GM21825 (cell line): ENCODE results near the gene ACOX2.
A peak's percentile ranks its signal among the peaks of the same experiment; 100 is the strongest.

Experiments
- ATAC-seq: cut with Tn5 transposase; IDR thresholded peaks from one replicate; pipeline ENCODE4 v1.9.1; 2021; ENCODE audit warnings: mild to moderate bottlenecking, moderate library complexity; ENCODE audit not compliant: unreplicated experiment

ACOX2 gene

GRCh38 chr3:58514405-58514804 is 22.6 kb downstream of the ACOX2 start:
- no peak for ATAC-seq

GRCh38 chr3:58508437-58508836 is 28.6 kb downstream of the ACOX2 start:
- ATAC-seq, result no peak

- ATAC-seq, result no peak
Measured at GRCh38 chr3:58507356-58508078, 29.5 kb downstream of the ACOX2 start.

DNA sequence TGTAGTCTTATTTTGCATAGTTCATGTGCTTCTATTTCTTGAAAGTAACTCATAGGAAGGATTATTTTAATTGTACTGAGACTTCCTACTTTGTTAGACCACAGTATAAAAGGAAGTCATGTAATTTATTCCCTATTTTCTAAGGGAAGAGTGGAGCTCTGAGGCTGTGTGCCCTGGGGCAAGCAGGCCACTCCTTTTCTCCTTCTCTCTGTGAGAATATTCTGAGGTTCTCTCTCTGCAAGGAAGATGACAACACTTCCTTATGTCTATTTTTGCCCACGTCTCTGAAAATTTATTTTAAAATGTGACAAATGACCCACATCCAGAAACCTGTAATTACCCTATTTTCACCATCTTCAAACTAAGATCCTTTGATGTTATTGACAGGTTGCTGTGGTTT is 34.1 kb downstream of the ACOX2 start:
- no peak for ATAC-seq

DNA sequence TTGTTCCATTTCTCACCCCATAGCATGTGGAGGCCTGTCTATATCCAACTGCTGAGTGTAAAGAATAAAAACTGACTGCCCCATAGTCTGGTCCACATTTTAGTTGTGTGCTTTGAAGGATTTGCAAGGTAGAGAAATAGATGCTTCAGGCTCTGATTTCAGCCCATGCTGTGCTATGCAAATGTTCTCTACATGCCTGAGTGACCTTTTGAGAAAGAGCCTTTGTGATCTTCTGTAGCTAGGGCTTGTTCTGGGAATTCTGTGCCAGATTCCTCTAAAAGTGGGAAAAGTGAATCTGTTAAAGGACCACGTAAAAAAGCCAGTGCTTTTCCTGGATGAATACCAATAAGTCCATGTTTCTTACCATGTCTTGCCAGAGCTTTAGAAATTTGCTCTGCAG is 39.9 kb downstream of the ACOX2 start:
- ATAC-seq, result no peak

- no peak for ATAC-seq
Measured at GRCh38 chr3:58496206-58496857, 40.7 kb downstream of the ACOX2 start.

GRCh38 chr3:58495101-58495500 is 41.9 kb downstream of the ACOX2 start:
- no peak for ATAC-seq

DNA sequence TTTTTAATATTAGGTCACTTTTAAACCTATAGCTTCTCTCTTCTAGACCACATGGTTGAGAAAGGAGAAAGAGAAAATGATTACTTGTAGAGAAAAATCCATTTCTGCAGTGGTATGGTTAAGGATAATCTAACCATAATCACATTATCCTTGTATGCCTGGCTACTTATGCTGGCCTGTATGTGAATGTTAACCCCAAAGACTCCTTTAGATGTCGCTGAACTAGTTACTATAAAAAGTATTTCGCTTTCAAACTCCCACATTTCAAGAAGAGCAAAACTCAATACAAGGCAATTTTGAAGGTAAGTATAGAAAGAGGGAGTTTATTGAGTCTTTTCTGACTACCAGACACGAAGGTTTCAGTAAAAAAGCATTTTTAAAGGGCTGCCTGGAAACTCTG is 42.9 kb downstream of the ACOX2 start:
- ATAC-seq, result no peak

- ATAC-seq, result peak; percentile 9
Measured at GRCh38 chr3:58492494-58492905, 44.5 kb downstream of the ACOX2 start.

DNA sequence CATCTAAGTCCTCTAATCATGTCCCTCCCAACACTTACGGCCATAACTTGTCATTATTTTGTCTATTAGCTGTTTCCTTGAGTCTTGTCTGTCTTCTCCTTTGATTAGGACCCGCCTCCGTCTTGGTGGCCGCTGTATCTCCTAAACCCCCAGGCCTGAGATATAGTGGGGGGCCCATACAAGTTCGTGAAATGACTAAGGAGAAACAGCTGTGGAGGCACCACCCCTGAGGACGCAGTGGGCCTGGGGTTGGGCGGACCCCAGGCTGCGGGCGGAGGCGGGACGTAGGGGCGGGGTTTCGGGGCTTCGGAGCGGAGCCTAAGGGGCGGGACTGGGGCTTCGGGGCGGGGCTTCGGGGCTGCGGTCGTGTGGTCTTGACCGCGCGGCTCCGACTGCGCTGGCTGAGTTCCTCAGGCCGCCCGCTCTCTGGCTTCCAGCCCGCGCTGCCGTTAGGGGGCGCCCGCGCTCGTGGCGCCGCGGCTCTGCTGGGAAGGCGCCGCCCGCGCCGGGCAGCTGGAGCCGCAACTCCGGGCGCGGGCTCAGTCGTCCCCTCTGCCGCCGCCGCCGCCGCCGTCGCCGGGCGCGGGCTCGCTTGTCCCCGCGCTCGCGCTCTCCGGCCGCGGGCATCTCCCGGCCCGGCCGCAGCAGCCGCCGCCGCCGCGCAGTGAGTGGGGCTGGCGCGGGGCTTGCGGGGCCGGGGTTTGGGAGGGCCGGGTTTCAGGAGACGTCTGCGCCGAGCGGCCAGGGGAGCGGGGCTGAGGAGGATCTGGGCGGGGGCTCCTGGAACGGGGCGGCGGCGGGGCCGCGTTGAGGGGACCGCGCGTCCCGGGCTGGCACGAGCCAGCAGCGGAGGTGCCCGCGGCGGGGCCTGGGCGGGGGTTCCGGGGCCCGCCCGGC is 45.2 kb downstream of the ACOX2 start, which contains the start of gene KCTD6:
Gene KCTD6 (plus strand): TSS at position 591 of the 897 bp plus-strand sequence. CDS start 6,660 bp downstream, outside the sequence.
- peak; percentile 94 for ATAC-seq

DNA sequence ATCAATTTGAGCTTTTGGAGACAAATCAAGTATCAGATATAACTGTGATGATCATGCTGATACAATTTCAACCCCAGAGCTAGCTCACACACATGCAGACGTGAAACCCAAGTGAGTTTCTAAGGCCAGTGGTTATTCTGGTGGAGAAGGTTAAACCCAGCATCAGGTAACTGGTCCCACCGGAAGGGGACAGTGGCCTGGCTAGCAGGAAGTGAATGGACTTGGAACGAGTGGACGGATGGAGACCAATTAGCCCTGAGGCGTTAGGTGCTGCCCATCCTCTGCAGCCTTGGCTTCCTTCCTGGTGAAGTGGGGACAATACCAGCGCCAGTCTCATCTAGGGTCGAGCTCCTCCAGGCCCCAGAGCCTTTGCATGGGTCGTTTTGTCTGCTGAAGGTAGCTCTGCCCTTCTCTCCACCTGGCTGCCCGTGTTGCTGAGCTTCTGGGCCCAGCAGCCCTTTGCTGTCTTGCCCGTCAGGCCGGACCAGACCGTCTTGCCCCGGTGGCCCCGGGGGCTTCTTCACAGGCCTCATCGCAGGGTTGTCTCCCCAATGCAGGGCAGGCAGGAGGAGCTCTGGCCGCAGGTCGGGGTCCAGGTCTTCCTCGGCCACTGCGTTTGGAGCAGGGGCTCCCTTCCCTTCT is 46.0 kb downstream of the ACOX2 start:
- ATAC-seq, result no peak

- no peak for ATAC-seq
Measured at GRCh38 chr3:58488967-58489366, 48.0 kb downstream of the ACOX2 start.

DNA sequence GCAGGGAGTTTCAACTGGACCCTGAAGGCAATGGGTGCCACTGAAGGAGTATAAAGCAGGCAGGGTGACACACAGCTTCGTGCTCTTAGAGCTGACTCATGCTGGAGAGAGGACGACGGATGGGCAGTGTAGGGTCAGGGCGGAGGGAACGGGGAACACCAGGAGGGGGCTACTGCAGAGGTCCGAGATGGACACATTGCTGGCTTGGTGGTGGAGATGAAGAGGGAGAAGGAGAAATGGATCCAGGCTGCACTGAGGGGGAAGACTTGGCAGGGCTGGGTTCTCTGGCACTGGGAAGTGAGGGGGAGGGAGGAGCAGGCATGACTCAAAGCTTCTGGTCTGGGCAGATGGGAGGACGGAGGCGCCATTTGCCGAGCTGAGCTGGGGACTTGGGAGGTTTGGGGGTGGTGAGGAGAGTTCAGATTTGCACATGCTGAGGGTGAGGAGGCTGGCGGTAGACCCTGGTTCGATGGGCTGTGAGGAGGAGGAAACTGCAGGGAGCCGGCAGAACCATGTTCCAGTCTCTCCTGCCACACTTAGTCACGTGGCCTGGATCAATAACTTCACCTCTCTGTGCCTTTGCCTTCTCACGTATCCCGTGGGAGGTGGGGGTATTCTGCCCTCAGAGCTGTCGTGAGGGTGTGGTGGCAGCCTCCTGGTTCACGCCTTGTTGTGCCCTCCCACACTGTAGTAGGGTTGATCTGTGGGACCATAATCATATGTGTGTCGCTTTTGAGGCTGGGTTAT is 49.7 kb downstream of the ACOX2 start:
- no peak for ATAC-seq

GRCh38 chr3:58485801-58486435 is 51.1 kb downstream of the ACOX2 start:
- no peak for ATAC-seq

DNA sequence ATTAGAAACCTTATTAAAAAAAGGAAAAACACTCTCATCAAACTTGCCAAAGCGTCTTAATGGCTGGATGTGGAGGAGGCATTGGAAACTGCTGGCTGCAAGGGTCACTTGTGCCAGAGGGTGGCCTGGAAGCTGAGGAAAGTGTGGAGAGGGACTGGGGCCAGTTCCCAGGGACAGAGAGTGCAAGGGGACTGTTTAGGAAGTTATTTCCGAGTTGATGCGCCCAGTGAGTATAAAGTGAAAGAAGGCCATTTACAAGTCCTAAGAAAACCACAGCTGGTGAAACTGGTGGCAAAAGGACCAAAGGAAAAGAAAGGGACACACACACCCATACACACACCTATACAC is 52.3 kb downstream of the ACOX2 start:
- no peak for ATAC-seq

DNA sequence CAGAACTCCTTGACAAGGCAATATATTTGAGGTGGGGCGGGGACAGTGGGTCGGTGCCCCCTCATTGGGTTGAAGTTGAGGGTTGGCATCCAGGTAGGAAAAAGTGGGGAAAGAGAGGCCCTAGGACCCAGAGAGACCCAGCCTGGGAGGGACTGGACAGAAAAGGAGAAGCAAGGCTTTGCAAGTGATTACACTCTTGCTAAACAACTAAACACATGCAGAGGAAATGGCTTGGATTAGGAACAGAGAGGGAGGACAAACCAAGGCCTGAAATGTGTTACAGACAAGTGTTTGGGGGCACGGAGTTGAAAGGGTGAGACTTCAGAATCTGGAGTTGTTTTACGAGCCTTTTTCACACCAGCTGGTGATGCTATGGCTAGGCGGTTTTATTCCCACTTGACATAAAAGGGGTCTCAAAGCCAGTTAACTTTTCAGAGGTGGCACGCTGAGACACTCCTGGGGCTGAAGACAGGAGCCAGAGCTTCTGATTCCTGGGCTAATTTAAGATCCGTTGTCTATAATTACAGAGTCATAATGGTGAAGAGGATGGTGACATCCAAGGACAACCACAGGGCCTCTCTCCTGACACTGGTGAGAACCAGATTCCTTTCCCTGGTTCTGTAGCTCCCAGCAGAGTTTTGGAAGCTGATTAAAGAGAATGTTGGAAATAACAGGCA is 52.8 kb downstream of the ACOX2 start:
- ATAC-seq, result no peak

DNA sequence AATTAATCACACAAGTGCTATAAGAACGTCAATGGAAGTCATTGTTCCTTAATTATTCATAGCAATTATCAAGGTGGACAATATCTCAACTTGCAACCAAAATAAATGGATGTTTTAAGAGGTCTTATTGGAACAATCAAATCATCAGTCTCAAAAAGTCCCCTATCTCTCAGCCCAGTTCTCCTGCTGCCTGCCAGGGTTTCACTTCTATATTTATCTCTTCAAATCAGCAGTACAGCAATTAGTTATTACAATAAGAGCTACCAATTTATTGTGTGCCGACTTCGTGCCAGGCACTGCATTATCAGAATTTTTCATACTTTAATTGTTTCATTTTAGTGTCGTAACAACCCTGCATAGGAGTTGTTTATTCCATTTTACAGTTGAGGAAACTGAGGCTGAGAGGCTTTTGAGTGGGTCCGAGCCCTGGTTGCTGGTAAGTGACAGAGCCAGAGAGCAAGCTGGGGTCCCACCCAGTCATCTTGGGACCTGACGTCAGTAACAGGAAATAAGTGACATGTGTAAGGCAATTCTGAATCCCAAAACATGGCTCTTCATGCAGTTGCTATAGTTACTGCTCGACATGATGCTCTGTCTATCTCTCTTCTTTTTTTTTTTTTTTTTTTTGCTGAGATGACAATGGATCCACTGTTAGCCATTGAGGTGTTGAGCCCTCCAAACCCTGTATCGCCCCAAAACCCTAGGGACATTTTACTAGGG is 53.9 kb downstream of the ACOX2 start:
- no peak for ATAC-seq

- no peak for ATAC-seq
Measured at GRCh38 chr3:58480309-58480708, 56.7 kb downstream of the ACOX2 start.

GRCh38 chr3:58478781-58479180 is 58.2 kb downstream of the ACOX2 start:
- no peak for ATAC-seq
